HepG2 (cell line): ENCODE results near the gene INPP5K. TPM values are rescaled to one million over a fixed set of nuclear protein-coding genes. Genes with fewer than 3 reads are reported as not detected.

ENCODE experiments used
- BRCA1 ChIP-seq: sonication (generic); formaldehyde crosslinking; IDR thresholded peaks from 2 replicates; pipeline ENCODE4 v1.4.0; 2020; ENCODE audit warnings: missing genetic modification reagents
- CEBPG ChIP-seq: IDR thresholded peaks from 2 replicates; pipeline ENCODE4 v1.6.1; 2016
- CREB1 ChIP-seq, 2 experiments: fragments of 450-650 bp in 1 of 2; IDR thresholded peaks; 2 replicates each; pipeline ENCODE4 v1.6.1; 2016 to 2017; ENCODE audit warnings: control low read depth in 1 of 2, mild to moderate bottlenecking in 1 of 2, missing compliant biosample characterization in 1 of 2, missing genetic modification characterization in 1 of 2
- GATAD2A ChIP-seq: IDR thresholded peaks from 2 replicates; pipeline ENCODE4 v1.6.1; 2016
- IKZF1 ChIP-seq: fragments of 450-650 bp; IDR thresholded peaks from 2 replicates; pipeline ENCODE4 v1.7.1; 2016
- MEIS2 ChIP-seq: sonication (generic); formaldehyde crosslinking; IDR thresholded peaks from 2 replicates; pipeline ENCODE4 v1.9.0; 2021; ENCODE audit warnings: mild to moderate bottlenecking, missing genetic modification reagents
- NR2F1 ChIP-seq, 2 experiments: fragments of 450-650 bp in 1 of 2; formaldehyde crosslinking in 1 of 2; IDR thresholded peaks; 2 replicates each; pipeline versions ENCODE4 v1.5.0 to v1.6.1; 2016 to 2020; ENCODE audit warnings: mild to moderate bottlenecking in 1 of 2, missing compliant biosample characterization in 1 of 2, missing genetic modification reagents in 1 of 2, moderate library complexity in 1 of 2
- PTBP1 ChIP-seq: fragments of 200-400 bp; formaldehyde crosslinking; IDR thresholded peaks from 2 replicates; pipeline ENCODE4 v1.6.1; 2018; ENCODE audit warnings: low read length, low read depth; ENCODE audit not compliant: poor library complexity, severe bottlenecking
- SYNCRIP ChIP-seq: fragments of 200-400 bp; formaldehyde crosslinking; IDR thresholded peaks from 2 replicates; pipeline ENCODE4 v1.6.1; 2018; ENCODE audit warnings: mild to moderate bottlenecking, low read depth, low read length; ENCODE audit not compliant: insufficient read depth
- TBP ChIP-seq: sonication (generic); formaldehyde crosslinking; IDR thresholded peaks from 2 replicates; pipeline ENCODE4 v1.5.0; 2020; ENCODE audit warnings: missing genetic modification reagents
- ZFP90 ChIP-seq: sonication (generic); formaldehyde crosslinking; IDR thresholded peaks from 2 replicates; pipeline ENCODE4 v1.8.0; 2022; ENCODE audit warnings: missing genetic modification reagents, mild to moderate bottlenecking, inconsistent platforms, borderline replicate concordance
- ZNF282 ChIP-seq: fragments of 450-650 bp; IDR thresholded peaks from 2 replicates; pipeline ENCODE4 v1.6.1; 2018; ENCODE audit not compliant: partially characterized antibody
- ZNF30 ChIP-seq: sonication (generic); formaldehyde crosslinking; IDR thresholded peaks from 2 replicates; pipeline ENCODE4 v1.5.0; 2020; ENCODE audit warnings: mild to moderate bottlenecking, missing genetic modification reagents
- ZNF329 ChIP-seq: sonication (generic); formaldehyde crosslinking; IDR thresholded peaks from 2 replicates; pipeline ENCODE4 v1.9.0; 2021; ENCODE audit warnings: low read depth, mild to moderate bottlenecking, missing genetic modification reagents
- polyA plus RNA-seq, 8 experiments: library from polyadenylated mRNA; depleted of rRNA in 3 of 8; stranded (reverse) in 7 of 8; unstranded in 1 of 8; fragments of >200 nt; fragmentation: Illumina TruSeq in 4 of 8; extraction: Trizol in 4 of 8; gene quantifications; 2 replicates each; pipeline versions ENCODE4 v1.2.1 to v1.2.3, GENCODE V29; 2011 to 2016; ENCODE audit warnings: low read depth in 4 of 8, missing spikeins in 1 of 8, mixed read lengths in 1 of 8; ENCODE audit not compliant: insufficient read depth in 1 of 8
- total RNA-seq, 5 experiments: library from RNA; depleted of rRNA; stranded (reverse); fragments of >200 nt; fragmentation: Illumina TruSeq; extraction: Trizol; gene quantifications; 2 replicates each; pipeline ENCODE4 v1.2.3, GENCODE V29; 2016; ENCODE audit warnings: low read depth in 1 of 5
- TF ChIP-seq, protein P1 (sequence below): sonication (generic); formaldehyde crosslinking; IDR thresholded peaks from one replicate; pipeline ENCODE4 v1.5.1; 2020; ENCODE audit warnings: mild to moderate bottlenecking, missing genetic modification reagents; ENCODE audit errors: not compliant biosample characterization
- TF ChIP-seq, protein P2 (sequence below): sonication (generic); formaldehyde crosslinking; IDR thresholded peaks from 2 replicates; pipeline ENCODE4 v1.4.0; 2020; ENCODE audit warnings: missing genetic modification reagents, borderline replicate concordance
- TF ChIP-seq, protein P3 (sequence below): sonication (generic); formaldehyde crosslinking; IDR thresholded peaks from 2 replicates; pipeline ENCODE4 v1.4.0; 2020; ENCODE audit warnings: missing genetic modification reagents, mild to moderate bottlenecking, borderline replicate concordance

INPP5K gene
- total and polyA plus RNA-seq, 2 of the 13 experiments (the other 11 are each of a cell fraction or from before 2014, with no cell fraction given) = 4.8 to 9.6 TPM

DNA sequence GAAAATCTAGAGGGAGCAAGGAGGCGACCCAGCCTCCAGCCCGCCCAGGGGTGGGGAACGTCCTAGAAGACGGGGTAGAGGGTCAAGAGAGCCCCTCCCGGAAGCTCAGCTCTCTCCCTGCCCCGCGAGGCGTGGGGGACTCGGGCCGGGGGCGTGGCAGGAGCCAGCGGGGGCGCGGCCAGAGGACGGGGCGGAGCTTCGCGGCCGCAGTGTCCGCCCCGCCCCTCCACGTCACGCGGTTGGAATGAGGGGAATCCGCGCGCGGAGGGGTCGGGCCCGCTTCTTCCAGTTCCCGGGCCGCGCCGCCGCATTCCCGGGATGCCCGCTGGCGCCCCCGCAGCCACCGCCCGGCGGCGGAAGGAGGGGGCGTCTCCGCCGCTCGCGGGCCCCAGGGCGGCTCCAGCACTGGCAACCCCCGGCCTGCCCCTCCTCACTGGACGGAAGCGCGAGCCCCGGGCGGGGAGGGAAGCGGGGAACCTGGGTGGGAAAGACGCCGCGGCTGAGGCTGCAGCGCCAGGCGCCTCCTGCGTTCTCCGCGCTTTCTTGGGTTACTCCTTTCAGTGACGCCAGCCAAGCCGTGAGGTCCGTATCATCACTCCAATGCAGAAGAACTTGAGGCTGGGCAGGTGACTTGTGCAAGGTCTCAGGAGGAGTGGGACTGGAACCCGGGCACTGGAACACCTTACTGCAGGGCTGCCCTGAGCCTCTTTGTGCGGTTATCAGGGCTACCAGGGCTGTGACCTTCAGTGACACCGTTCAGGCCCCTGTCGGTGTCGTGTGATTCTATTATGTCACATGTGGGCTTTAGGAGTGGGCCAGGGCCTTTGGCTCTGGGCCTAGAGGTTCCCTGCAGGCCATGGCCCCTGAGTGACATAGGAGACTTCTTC is 28.2 kb downstream of the INPP5K start (continued):
- TF ChIP-seq, protein P1, sequence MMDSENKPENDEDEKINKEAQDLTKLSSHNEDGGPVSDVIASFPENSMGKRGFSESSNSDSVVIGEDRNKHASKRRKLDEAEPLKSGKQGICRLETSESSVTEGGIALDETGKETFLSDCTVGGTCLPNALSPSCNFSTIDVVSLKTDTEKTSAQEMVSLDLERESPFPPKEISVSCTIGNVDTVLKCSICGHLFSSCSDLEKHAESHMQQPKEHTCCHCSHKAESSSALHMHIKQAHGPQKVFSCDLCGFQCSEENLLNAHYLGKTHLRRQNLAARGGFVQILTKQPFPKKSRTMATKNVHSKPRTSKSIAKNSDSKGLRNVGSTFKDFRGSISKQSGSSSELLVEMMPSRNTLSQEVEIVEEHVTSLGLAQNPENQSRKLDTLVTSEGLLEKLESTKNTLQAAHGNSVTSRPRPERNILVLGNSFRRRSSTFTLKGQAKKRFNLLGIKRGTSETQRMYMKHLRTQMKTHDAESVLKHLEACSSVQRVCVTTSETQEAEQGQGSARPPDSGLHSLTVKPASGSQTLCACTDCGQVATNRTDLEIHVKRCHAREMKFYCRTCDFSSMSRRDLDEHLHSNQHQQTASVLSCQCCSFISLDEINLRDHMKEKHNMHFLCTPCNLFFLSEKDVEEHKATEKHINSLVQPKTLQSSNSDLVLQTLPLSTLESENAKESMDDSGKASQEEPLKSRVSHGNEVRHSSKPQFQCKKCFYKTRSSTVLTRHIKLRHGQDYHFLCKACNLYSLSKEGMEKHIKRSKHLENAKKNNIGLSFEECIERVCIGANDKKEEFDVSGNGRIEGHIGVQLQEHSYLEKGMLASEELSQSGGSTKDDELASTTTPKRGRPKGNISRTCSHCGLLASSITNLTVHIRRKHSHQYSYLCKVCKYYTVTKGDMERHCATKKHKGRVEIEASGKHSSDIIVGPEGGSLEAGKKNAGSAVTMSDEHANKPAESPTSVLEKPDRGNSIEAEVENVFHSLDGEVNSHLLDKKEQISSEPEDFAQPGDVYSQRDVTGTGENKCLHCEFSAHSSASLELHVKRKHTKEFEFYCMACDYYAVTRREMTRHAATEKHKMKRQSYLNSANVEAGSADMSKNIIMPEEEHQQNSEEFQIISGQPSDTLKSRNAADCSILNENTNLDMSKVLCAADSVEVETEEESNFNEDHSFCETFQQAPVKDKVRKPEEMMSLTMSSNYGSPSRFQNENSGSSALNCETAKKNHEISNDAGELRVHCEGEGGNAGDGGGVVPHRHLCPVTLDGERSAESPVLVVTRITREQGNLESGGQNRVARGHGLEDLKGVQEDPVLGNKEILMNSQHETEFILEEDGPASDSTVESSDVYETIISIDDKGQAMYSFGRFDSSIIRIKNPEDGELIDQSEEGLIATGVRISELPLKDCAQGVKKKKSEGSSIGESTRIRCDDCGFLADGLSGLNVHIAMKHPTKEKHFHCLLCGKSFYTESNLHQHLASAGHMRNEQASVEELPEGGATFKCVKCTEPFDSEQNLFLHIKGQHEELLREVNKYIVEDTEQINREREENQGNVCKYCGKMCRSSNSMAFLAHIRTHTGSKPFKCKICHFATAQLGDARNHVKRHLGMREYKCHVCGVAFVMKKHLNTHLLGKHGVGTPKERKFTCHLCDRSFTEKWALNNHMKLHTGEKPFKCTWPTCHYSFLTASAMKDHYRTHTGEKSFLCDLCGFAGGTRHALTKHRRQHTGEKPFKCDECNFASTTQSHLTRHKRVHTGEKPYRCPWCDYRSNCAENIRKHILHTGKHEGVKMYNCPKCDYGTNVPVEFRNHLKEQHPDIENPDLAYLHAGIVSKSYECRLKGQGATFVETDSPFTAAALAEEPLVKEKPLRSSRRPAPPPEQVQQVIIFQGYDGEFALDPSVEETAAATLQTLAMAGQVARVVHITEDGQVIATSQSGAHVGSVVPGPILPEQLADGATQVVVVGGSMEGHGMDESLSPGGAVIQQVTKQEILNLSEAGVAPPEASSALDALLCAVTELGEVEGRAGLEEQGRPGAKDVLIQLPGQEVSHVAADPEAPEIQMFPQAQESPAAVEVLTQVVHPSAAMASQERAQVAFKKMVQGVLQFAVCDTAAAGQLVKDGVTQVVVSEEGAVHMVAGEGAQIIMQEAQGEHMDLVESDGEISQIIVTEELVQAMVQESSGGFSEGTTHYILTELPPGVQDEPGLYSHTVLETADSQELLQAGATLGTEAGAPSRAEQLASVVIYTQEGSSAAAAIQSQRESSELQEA = peak; percentile 22
- TF ChIP-seq MEIS2 (0 out of 2 replicates have a peak, but pooled peaks have one; percentile 15), SYNCRIP (no peak), CREB1 (IDR thresholded peaks at IDR 0.05) (peak; percentile 64; the same call in 1 of the 2 replicates), CREB1 (CRISPR knock-in tag; IDR thresholded peaks at IDR 0.05) (no peak), ZNF282 (no peak), ZNF30 (CRISPR knock-in tag) (no peak), ZFP90 (CRISPR knock-in tag) (no peak), ZNF329 (no peak), GATAD2A (CRISPR knock-in tag) (no peak), PTBP1 (no peak), TBP (no peak), IKZF1 (no peak), BRCA1 (CRISPR knock-in tag) (no peak), CEBPG (CRISPR knock-in tag) (no peak), NR2F1 (CRISPR knock-in tag; IDR thresholded peaks at IDR 0.05) (peak; percentile 34 to 51; a peak in 1 of 4 replicates)
- TF ChIP-seq, protein P2, sequence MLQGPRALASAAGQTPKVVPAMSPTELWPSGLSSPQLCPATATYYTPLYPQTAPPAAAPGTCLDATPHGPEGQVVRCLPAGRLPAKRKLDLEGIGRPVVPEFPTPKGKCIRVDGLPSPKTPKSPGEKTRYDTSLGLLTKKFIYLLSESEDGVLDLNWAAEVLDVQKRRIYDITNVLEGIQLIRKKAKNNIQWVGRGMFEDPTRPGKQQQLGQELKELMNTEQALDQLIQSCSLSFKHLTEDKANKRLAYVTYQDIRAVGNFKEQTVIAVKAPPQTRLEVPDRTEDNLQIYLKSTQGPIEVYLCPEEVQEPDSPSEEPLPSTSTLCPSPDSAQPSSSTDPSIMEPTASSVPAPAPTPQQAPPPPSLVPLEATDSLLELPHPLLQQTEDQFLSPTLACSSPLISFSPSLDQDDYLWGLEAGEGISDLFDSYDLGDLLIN (CRISPR knock-in tag) = no peak
- TF ChIP-seq, protein P3, sequence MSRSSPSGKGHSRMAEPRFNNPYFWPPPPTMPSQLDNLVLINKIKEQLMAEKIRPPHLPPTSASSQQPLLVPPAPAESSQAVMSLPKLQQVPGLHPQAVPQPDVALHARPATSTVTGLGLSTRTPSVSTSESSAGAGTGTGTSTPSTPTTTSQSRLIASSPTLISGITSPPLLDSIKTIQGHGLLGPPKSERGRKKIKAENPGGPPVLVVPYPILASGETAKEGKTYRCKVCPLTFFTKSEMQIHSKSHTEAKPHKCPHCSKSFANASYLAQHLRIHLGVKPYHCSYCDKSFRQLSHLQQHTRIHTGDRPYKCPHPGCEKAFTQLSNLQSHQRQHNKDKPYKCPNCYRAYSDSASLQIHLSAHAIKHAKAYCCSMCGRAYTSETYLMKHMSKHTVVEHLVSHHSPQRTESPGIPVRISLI (CRISPR knock-in tag) = no peak
